ENCODE results near the gene LIMA1.

Gene LIMA1

DNA sequence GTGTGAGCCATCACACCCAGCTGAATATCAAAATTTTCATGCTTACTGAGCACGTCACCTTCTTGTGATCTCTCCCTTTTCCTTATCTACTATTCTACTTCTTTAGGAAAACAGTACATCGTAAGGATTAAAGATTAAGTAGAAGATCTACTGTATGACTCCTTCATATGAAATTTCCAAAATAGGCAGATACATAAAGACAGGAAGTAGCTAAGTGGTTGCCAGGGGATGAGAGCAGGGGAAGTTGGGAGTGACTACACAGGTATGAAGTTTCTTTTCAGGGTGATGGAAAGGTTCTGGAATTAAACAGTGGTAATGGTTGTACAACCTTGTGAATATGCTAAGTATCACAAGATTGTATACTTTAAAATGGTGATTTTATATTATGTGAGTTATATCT, 79.6 kb downstream of the LIMA1 start:
- TF ChIP-seq, protein P1, sequence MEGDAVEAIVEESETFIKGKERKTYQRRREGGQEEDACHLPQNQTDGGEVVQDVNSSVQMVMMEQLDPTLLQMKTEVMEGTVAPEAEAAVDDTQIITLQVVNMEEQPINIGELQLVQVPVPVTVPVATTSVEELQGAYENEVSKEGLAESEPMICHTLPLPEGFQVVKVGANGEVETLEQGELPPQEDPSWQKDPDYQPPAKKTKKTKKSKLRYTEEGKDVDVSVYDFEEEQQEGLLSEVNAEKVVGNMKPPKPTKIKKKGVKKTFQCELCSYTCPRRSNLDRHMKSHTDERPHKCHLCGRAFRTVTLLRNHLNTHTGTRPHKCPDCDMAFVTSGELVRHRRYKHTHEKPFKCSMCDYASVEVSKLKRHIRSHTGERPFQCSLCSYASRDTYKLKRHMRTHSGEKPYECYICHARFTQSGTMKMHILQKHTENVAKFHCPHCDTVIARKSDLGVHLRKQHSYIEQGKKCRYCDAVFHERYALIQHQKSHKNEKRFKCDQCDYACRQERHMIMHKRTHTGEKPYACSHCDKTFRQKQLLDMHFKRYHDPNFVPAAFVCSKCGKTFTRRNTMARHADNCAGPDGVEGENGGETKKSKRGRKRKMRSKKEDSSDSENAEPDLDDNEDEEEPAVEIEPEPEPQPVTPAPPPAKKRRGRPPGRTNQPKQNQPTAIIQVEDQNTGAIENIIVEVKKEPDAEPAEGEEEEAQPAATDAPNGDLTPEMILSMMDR (IDR thresholded peaks at IDR 0.05), result no peak
- no peak overlapping the region for H3K4me3 ChIP-seq
- H3K27ac ChIP-seq, result no peak overlapping the region
- no peak for DNase-seq (ENCODE audit: low spot score)

DNA sequence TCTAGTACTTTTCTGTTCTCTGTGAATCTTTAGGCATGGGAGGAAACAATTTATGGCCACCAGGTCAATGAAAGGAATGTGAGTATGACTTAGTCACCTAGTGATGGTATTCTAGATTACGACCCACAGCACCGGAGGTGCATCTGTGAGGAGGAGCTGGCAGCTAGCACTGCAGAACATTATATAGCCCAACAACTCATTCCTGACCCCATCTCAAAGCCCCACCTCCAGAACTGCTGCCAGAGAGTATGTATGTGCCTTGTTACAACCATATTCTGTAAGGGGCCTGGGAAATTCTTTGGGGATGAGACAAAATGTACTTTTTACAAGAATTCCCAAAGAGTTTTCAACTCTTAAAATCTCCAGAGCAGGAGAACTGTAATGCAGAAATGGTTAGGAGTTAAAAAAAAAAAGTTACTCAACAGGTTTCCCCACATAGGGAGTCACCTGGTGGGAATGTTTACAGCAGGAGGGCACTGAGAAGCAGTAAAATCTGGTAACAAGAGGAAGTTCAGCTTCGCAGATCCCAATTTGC, 81.3 kb downstream of the LIMA1 start:
- no peak for DNase-seq (ENCODE audit: low spot score)
- TF ChIP-seq, protein P1 (IDR thresholded peaks at IDR 0.05), result no peak
- Histone ChIP-seq H3K27ac (no peak overlapping the region), H3K4me3 (no peak overlapping the region)

DNA sequence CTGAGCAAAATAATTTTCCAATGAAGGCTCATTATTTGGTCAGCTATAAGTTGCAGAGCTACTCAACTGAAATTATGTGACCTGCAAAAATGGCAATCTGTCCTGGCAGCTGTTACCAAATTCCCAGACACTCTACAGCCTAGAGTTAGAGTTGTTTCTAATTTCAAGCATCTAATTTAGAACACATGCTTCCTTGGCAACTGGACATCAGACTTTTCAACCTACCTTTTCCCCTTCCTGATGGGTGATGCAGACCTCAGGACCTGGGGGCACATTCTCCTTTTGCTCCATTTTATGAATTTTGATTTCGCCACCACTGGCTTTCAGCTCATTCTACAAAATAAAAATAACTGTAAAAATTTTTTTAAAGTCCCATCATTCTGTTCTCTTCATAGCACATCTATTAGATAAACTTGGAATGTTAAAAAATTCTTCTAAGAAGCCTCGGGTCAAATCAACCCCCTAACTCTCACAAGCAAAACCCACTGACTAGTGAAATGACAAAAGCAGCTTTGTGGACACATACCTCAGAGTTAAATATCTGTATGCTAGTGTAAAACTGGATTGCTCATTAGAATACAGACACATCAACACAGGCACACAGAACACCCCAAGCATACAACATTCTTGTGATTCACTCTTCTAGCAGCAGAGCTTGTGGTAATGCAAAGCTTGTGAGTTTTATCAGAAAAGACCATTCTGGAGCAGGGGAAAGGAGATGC, 82.6 kb downstream of the LIMA1 start:
- DNase-seq (ENCODE audit: low spot score), result no peak
- Histone ChIP-seq H3K4me3 (no peak overlapping the region), H3K27ac (no peak overlapping the region)
- TF ChIP-seq, protein P1 (IDR thresholded peaks at IDR 0.05), result no peak

DNA sequence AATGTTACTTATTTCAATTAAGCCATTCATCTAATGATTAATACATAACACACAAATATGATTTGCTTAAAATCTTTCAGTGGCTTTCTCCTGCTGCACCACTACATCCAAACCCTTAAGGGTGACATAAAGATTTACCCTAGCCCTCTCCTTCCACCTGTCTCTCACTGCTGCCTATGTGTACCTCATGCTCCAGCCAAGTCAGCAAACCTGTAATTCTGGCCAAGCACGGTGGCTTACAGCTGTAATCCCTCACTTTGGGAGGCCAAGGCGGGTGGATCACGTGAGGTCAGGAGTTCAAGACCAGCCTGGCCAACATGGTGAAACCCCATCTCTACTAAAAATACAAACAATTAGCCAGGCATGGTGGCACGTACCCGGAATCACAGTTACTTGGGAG, 84.5 kb downstream of the LIMA1 start:
- TF ChIP-seq, protein P1 (IDR thresholded peaks at IDR 0.05), result no peak
- Histone ChIP-seq H3K27ac (no peak overlapping the region), H3K4me3 (no peak overlapping the region)
- no peak for DNase-seq (ENCODE audit: low spot score)

DNA sequence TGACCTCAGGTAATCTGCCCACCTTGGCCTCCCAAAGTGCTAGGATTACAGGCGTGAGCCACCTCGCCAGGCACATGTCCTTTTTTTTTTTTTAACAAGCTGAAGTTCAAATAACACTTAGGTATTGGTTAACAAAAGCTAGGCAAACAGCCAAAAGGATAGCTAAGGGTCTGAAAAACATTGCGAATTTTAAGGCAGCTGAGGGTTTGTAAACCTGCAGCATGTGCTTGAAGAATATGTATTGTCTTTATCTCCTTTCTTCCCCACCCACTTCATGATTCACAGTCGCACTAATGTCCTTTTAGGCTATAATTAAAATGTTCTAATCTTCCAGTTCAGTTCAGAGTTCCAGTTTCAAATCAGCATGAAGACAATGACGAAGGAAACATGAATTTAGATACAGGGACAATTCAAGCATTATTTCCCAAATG, 86.0 kb downstream of the LIMA1 start:
- no peak overlapping the region for H3K4me3 ChIP-seq
- TF ChIP-seq, protein P1 (IDR thresholded peaks at IDR 0.05), result no peak
- H3K27ac ChIP-seq, result no peak overlapping the region
- no peak for DNase-seq (ENCODE audit: low spot score)

DNA sequence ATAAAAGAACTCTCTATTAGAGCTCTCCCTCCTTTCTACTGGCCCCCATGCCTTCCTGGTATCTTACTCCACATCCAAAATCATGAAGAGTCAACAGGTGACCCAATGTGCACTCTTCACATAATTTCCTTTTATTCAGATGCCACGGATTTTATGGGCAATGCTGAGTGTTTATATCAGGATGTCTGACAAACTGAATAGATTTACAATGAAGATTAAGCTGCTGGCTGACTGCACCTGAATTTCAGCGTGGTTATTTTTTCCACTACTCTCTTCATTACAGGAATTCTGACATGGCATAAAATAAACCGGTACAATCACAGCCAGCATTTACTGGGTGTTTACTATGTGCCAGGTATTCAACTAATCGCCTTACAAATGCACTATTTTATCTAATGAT, 86.8 kb downstream of the LIMA1 start:
- no peak overlapping the region for H3K27ac ChIP-seq
- TF ChIP-seq, protein P1 (IDR thresholded peaks at IDR 0.05), result no peak
- no peak overlapping the region for H3K4me3 ChIP-seq
- no peak for DNase-seq (ENCODE audit: low spot score)

DNA sequence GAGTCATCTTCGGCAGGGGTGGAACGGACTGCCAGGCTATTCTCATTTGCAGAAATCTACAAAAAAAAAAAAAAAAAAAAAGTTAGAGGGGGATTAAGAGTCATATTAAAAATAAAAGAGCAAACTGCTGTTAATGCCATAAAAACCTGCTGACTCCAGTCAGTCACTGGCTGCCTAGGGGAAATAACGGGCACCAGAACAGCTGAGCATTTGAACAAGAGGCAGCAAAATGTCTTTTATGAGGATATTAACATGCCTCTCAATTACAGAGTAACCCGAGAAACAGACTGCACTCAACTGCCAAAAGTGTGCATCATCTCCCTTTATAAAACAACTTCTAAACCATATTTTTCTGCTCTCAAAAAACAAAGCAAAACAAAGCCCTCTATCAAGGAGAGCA, 87.5 kb downstream of the LIMA1 start:
- TF ChIP-seq, protein P1 (IDR thresholded peaks at IDR 0.05), result no peak
- H3K27ac ChIP-seq, result no peak overlapping the region

More for the DNA sequence above, 87.5 kb downstream of the LIMA1 start:
- H3K4me3 ChIP-seq, result no peak overlapping the region
- DNase-seq (ENCODE audit: low spot score), result no peak

Measured in coronary artery (tissue), 2 donors.